ENCODE results near the gene GSAP.

DNA sequence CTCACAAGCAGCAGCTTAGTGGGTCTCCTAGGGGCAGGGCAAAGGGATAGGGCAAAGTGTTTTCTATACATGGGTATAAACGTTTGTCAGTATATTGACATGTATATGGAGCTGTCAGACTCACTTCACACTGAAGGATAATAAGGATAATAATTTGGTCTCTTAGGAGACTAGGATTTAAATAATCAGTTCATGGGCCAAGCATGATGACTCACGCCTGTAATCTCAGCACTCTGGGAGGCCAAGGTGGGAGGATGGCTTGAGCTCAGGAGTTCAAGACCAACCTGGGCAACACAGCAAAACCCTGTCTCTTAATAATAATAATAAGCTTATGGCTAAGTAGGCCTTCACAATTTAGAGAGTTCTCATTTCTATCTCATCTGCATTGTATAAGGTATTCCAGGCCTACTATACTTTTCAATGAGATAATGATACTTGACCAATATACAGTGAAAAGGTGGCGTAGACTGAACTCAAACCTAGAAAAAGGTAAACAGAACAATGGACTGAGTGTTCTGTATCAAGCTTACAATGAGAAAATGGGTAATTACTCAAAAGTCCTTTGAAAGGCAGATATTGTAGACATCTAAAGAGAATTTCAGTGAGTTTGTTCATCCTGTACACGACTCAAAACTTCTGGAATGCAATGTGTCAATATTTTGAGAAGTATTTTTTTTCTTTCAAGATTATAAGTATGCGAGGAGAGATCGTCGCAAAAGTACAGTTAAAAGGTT lies 7.0 kb downstream of the GSAP start:
- TF ChIP-seq EP300 (IDR thresholded peaks at IDR 0.05; ENCODE audit: borderline replicate concordance in 1 of 2, low read depth in 1 of 2, low read length in 1 of 2): no peak
- TF ChIP-seq POLR2AphosphoS5 (IDR thresholded peaks at IDR 0.05; ENCODE audit: low read depth, low read length): no peak
- TF ChIP-seq, protein P1, sequence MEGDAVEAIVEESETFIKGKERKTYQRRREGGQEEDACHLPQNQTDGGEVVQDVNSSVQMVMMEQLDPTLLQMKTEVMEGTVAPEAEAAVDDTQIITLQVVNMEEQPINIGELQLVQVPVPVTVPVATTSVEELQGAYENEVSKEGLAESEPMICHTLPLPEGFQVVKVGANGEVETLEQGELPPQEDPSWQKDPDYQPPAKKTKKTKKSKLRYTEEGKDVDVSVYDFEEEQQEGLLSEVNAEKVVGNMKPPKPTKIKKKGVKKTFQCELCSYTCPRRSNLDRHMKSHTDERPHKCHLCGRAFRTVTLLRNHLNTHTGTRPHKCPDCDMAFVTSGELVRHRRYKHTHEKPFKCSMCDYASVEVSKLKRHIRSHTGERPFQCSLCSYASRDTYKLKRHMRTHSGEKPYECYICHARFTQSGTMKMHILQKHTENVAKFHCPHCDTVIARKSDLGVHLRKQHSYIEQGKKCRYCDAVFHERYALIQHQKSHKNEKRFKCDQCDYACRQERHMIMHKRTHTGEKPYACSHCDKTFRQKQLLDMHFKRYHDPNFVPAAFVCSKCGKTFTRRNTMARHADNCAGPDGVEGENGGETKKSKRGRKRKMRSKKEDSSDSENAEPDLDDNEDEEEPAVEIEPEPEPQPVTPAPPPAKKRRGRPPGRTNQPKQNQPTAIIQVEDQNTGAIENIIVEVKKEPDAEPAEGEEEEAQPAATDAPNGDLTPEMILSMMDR (IDR thresholded peaks at IDR 0.05): no peak
- no peak for TF ChIP-seq EZH2phosphoT487 (IDR thresholded peaks at IDR 0.05; ENCODE audit: borderline replicate concordance, low read depth)
- no peak for TF ChIP-seq GABPA (IDR thresholded peaks at IDR 0.05; ENCODE audit: low read depth)
- TF ChIP-seq RAD21 (IDR thresholded peaks at IDR 0.05; ENCODE audit: low read length): no peak
